ENCODE results near the gene ALDH3A2.
"Not testable (repeated sequence)": the region's sequence is repeated elsewhere in the genome, so short reads cannot be mapped to it uniquely, and the experiment has no call there.

Gene ALDH3A2

DNA sequence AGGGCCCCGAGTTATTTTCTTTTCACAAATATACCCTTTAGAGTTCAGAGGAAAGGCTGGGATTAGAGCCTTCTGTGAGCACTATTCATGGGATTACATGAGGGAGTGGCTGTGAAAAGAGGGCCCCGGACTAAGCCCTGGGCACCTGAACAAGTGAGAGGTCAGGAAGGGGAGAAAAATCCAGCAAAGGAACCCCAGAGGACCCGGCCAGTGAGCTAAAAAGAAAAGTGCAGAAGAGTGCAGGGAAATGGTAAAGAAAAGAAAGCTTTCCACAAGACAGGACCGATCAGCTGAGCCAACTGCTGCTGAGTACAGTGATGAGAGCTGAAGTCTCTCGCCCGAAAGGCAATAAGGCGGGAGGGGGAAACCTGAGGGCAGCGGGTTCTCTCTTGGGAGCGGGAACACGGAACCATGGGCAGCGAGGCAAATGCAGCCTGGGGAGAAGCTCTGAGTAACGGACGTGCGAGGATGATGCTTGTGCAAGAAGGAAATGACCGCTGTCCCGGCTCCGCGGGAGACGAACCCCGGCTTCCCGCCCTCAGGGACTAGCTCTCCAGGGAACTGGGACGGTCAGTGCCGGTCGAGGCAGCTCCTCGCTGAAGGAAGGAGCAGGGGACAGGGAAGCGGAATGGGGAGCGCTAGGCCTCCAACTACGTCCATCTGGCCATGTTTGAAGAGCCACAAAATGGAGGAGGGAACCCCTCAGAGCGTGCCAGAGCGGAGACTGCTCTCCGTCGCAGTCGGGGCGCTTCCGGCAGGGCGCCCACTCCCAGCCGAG, 665 bp upstream of the ALDH3A2 start:
- Histone ChIP-seq H3K27ac (peak overlapping the region; percentile 80 to 96 (median 92)), H3K4me3 (peak overlapping the region; percentile 59 to 90 (median 81))

GRCh38 chr17:19649274-19649541, 657 bp downstream of the ALDH3A2 start:
- H3K27ac ChIP-seq = peak overlapping the region in 20 of 21 experiments; percentile 84 to 96 (median 92)
- H3K4me3 ChIP-seq = peak overlapping the region; percentile 59 to 90 (median 81)

DNA sequence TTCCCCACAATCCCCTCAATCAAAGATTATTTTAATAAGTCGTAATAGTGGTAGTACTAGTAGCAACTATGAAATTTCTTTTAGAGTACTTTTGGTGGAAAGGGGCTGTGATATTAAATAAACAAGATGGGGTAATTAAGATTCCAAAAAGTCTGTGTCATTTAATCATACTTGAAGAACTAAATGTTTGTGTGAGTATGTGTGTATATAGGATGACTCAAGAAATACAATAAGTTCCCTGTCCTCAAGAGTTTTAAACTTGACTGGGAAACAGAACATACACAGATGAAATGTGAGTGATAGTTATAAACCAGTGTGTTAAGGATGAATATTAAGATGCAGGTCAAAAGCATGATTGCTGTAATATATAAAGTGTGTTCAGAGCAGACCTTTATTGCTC, 2.3 kb downstream of the ALDH3A2 start:
- H3K4me3 ChIP-seq = peak overlapping the region in 6 of 7 experiments; percentile 59 to 90 (median 72)
- H3K27ac ChIP-seq = peak overlapping the region in 14 of 21 experiments; percentile 2 to 95 (median 56)

GRCh38 chr17:19651451-19652238, 3.1 kb downstream of the ALDH3A2 start:
- peak overlapping the region in 2 of 7 experiments; percentile 81 to 89 for H3K4me3 ChIP-seq
- H3K27ac ChIP-seq = peak overlapping the region in 15 of 21 experiments; percentile 2 to 95 (median 53)

DNA sequence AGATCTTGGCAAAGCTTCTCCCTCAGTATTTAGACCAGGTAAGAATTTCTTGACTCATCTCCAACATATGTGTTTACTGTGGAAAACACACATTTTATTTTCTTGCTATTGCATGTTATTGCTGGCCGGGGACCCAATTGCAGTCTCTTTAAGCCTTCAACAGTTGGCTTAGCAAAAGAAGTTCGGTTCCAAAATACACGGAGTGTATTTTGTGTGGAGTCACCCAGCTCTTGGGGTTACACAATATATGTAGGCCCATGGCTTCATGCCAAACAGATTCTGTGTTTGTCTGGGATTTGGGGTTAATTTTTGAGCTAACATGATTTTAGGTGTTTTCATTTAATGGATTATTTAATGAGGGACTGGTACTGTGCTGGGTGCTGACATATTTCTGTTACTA, 4.0 kb downstream of the ALDH3A2 start:
- H3K27ac ChIP-seq = peak overlapping the region in 7 of 21 experiments; percentile 0 to 95 (median 27)
- H3K4me3 ChIP-seq = no peak overlapping the region

GRCh38 chr17:19654342-19654886, 5.9 kb downstream of the ALDH3A2 start:
- Histone ChIP-seq H3K4me3 (no peak overlapping the region), H3K27ac (peak overlapping the region in 8 of 21 experiments; percentile 18 to 63 (median 33))

GRCh38 chr17:19654896-19655295, 6.3 kb downstream of the ALDH3A2 start:
- H3K4me3 ChIP-seq = no peak overlapping the region
- peak overlapping the region in 5 of 21 experiments; percentile 18 to 56 (median 33) for H3K27ac ChIP-seq

DNA sequence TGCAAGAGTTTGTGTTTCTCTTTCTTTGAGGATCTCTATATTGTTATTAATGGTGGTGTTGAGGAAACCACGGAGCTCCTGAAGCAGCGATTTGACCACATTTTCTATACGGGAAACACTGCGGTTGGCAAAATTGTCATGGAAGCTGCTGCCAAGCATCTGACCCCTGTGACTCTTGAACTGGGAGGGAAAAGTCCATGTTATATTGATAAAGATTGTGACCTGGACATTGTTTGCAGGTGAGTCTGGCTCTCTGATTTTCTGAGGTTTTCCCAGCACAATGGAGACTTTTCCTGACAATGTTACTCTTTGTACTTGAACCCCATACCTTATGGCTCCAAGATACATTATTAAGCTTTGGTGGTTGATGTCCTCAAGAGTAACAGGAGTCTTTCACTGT, 7.8 kb downstream of the ALDH3A2 start:
- H3K4me3 ChIP-seq = no peak overlapping the region
- H3K27ac ChIP-seq = peak overlapping the region in 2 of 21 experiments; percentile 18 to 20

GRCh38 chr17:19656851-19657581, 8.5 kb downstream of the ALDH3A2 start:
- no peak overlapping the region for H3K4me3 ChIP-seq
- peak overlapping the region in 4 of 21 experiments; percentile 3 to 20 (median 16) for H3K27ac ChIP-seq

DNA sequence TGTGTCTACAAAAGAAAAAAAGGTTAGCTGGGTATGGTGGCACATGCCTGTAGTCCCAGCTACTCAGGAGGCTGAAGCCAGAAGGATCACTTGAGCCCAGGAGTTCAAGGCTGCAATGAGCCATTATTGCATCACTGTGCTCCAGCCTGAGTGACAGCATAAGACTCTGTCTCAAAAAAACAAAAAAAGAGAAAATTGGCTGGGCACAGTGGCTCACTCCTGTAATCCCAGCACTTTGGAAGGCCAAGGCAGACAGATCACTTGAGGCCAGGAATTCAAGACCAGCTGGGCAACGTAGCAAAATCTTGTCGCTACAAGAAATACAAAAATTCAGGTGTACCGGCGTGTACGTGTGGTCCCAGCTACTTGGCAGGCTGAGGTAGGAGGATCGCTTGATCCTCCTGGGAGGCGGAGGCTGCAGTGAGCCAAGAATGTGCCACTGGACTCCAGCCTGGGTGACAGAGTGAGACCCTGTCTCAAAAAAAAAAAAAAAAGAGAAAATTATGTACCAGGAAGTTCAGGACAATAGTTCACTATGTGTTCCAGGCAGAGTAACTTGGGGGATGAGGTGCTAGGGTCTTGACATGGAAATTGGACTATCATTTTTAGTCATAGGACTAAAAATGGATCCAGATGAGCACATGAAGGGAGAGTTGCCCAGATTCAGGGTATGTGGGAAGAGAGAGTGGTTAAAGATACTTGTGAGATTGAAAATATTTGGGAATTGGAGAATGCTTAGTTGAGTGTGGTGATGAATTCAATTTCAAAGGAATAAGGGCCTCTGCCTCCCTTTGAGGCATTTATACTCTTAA, 11.0 kb downstream of the ALDH3A2 start:
- H3K27ac ChIP-seq = no peak overlapping the region
- H3K4me3 ChIP-seq = no peak overlapping the region

GRCh38 chr17:19660219-19660870, 11.8 kb downstream of the ALDH3A2 start:
- H3K4me3 ChIP-seq = no peak overlapping the region
- no peak overlapping the region for H3K27ac ChIP-seq

- H3K27ac ChIP-seq = no peak overlapping the region
- H3K4me3 ChIP-seq = no peak overlapping the region
Measured at GRCh38 chr17:19661121-19661520, 12.6 kb downstream of the ALDH3A2 start.

DNA sequence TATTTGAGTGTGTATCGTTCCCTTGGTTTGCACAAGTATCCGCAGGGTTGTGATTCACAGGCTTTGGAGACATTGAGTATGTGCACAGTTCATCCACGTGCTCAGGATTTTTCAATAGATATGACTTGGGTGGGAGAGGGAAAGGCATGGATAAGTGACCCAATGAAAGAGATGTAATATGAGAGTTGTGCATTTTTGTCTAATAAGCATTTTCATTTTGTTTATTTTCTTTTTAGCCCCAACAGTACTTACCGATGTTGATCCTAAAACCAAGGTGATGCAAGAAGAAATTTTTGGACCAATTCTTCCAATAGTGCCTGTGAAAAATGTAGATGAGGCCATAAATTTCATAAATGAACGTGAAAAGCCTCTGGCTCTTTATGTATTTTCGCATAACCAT, 14.5 kb downstream of the ALDH3A2 start:
- Histone ChIP-seq H3K4me3 (no peak overlapping the region), H3K27ac (no peak overlapping the region)

DNA sequence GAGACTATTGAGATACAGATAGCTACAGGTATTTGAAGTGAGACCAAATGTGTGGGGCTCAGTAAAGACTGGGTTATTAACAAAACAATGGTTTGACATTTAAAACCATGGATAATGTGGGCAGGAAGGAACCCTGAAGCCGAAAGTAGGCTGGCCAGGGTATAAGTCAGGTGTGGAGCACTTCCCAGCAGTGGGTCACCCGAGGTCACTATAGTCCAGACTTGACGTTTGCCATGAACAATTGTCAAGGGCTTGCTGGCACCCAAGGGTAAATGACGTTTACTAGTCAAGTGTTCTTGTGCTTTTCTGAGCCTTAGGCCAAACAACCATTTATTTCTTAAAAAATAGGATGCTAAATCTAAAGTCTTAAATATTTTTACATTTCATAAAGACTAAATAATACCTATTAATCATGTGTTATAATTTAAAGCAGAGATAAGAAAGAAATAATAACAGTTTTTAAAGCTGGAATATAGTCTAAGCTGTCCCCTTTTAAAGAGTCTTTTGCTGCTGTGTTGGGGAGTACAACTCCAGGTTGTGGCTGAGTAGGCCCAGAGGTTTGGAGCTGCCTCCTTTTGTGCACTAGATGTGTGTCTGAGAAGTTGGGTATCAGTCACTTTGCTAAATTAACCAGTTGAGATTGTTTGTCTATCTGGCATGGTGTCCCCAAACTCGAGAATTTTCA, 15.7 kb downstream of the ALDH3A2 start:
- H3K4me3 ChIP-seq = no peak overlapping the region
- peak overlapping the region in 2 of 21 experiments; percentile 16 to 17 for H3K27ac ChIP-seq

DNA sequence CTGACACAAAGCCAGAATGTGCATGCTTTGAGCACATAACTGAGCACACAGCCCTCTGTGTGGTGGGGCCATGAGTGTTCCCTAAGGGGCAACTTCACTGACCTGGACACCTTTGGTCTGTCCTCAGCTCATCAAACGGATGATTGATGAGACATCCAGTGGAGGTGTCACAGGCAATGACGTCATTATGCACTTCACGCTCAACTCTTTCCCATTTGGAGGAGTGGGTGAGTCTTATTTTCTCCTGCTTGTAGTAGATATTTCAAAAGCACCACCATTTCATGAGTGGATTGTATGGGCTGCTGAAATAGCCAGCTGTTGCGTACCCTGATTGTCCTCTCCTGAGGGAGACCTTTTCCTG, 16.2 kb downstream of the ALDH3A2 start:
- peak overlapping the region in 2 of 21 experiments; percentile 16 to 17 for H3K27ac ChIP-seq
- H3K4me3 ChIP-seq = no peak overlapping the region

- not testable (repeated sequence) for H3K4me3 ChIP-seq, H3K27ac ChIP-seq
Measured at GRCh38 chr17:19669680-19670079, 21.1 kb downstream of the ALDH3A2 start.

DNA sequence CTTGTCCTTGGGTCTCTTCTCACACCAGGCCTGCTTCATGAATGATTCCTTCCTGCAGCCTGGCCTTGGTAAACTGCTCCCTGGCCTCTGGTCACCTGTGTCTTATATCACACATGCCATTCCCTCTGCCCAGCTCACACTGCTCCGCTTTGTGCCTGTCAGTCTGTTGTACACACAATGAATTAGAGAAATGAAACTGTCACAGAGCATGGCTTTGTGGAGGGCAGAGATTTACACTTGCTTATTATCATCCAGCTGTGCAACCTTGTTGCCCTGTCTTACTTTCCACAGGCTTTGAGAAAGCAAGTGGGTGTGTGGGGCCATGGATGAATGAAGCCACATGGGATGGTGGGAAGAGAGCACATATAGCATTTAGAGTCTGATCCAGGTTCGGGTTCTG, 22.4 kb downstream of the ALDH3A2 start:
- peak overlapping the region in 7 of 21 experiments; percentile 1 to 60 (median 43) for H3K27ac ChIP-seq
- no peak overlapping the region for H3K4me3 ChIP-seq

- H3K27ac ChIP-seq = peak overlapping the region in 7 of 21 experiments; percentile 4 to 60 (median 43)
- H3K4me3 ChIP-seq = no peak overlapping the region
Measured at GRCh38 chr17:19671433-19671832, 22.9 kb downstream of the ALDH3A2 start.
